ENCODE data around the gene PHF21A. TPM values are rescaled to one million over a fixed set of nuclear protein-coding genes. Genes with fewer than 3 reads are reported as not detected.
A peak's percentile ranks its signal among the peaks of the same experiment; 100 is the strongest.

PHF21A gene
- total and polyA plus RNA-seq, 4 donors = 3.6 to 8.5 (median 6.2) TPM

GRCh38 chr11:45918962-45919675, 202.1 kb downstream of the PHF21A start:
- H3K4me1 ChIP-seq (ENCODE audit: control insufficient read depth in 4 of 4, insufficient read depth in 4 of 4, low read length in 3 of 4) = peaks cover 13 to 48% (median 35%) of the 10 kb centered on the region in 4 donors
- no peak for TF ChIP-seq NR2F2 (IDR thresholded peaks at IDR 0.05)
- TF ChIP-seq FOXA1 (IDR thresholded peaks at IDR 0.05) = no peak
- no peak for TF ChIP-seq RXRA (IDR thresholded peaks at IDR 0.05)
- TF ChIP-seq RAD21 (IDR thresholded peaks at IDR 0.05) = no peak
- TF ChIP-seq SP1 (IDR thresholded peaks at IDR 0.05) = no peak
- TF ChIP-seq MAX (IDR thresholded peaks at IDR 0.05) = no peak
- TF ChIP-seq HNF4G (IDR thresholded peaks at IDR 0.05) = no peak
- TF ChIP-seq REST (IDR thresholded peaks at IDR 0.05) = no peak
- TF ChIP-seq GABPA (IDR thresholded peaks at IDR 0.05 in 1 of 2, conservative IDR thresholded peaks at IDR 0.05 in 1 of 2) = no peak
- TF ChIP-seq HNF4A (conservative IDR thresholded peaks at IDR 0.05) = no peak
- no peak for TF ChIP-seq TAF1 (conservative IDR thresholded peaks at IDR 0.05)
- no peak for TF ChIP-seq ZBTB33 (IDR thresholded peaks at IDR 0.05)
- TF ChIP-seq JUND (IDR thresholded peaks at IDR 0.05) = no peak
- TF ChIP-seq EGR1 (IDR thresholded peaks at IDR 0.05; ENCODE audit: low read depth in 2 of 2) = no peak
- H3K9me3 ChIP-seq (ENCODE audit: control insufficient read depth in 4 of 4, low read length in 3 of 4) = no peaks in the 10 kb centered on the region
- no peak for DNase-seq (ENCODE audit: low spot score)
- H3K27ac ChIP-seq (ENCODE audit: low read depth in 1 of 2, low read length in 2 of 2) = no peak overlapping the region
- H3K27me3 ChIP-seq (ENCODE audit: control insufficient read depth in 4 of 4, insufficient read depth in 4 of 4, low read length in 3 of 4) = no peaks in the 10 kb centered on the region
- peaks cover 3 to 12% (median 6%) of the 10 kb centered on the region in 4 donors for H3K36me3 ChIP-seq (ENCODE audit: control insufficient read depth in 4 of 4, insufficient read depth in 3 of 4, low read depth in 1 of 4, low read length in 3 of 4)
- H3K9ac ChIP-seq (ENCODE audit: low read depth in 1 of 2, low read length in 2 of 2) = no peak overlapping the region
- H3K4me3 ChIP-seq (ENCODE audit: low read depth in 1 of 3, low read length in 3 of 3) = no peak overlapping the region
- 71% methylated on average over 7 of the region's 7 CpGs for WGBS

GRCh38 chr11:45918331-45918941, 202.8 kb downstream of the PHF21A start:
- Histone ChIP-seq H3K4me3 (ENCODE audit: low read depth in 1 of 3, low read length in 3 of 3) (peak overlapping the region; percentile 73 to 98 (median 87)), H3K9ac (ENCODE audit: low read depth in 1 of 2, low read length in 2 of 2) (peak overlapping the region; percentile 75 to 80), H3K4me1 (ENCODE audit: control insufficient read depth in 4 of 4, insufficient read depth in 4 of 4, low read length in 3 of 4) (peaks cover 15 to 55% (median 40%) of the 10 kb centered on the region in 4 donors), H3K27ac (ENCODE audit: low read depth in 1 of 2, low read length in 2 of 2) (peak overlapping the region; percentile 75 to 85), H3K36me3 (ENCODE audit: control insufficient read depth in 4 of 4, insufficient read depth in 3 of 4, low read depth in 1 of 4, low read length in 3 of 4) (peaks cover 3 to 14% (median 8%) of the 10 kb centered on the region in 4 donors), H3K27me3 (ENCODE audit: control insufficient read depth in 4 of 4, insufficient read depth in 4 of 4, low read length in 3 of 4) (no peaks in the 10 kb centered on the region), H3K9me3 (ENCODE audit: control insufficient read depth in 4 of 4, low read length in 3 of 4) (no peaks in the 10 kb centered on the region)
- peak in 1 of 2 donors; percentile 28 for TF ChIP-seq RAD21 (IDR thresholded peaks at IDR 0.05)
- no peak for TF ChIP-seq ATF3 (IDR thresholded peaks at IDR 0.05)
- TF ChIP-seq REST (IDR thresholded peaks at IDR 0.05) = peak; percentile 15
- peak; percentile 48 for TF ChIP-seq SP1 (IDR thresholded peaks at IDR 0.05)
- under 1% methylated on average over 38 of the region's 38 CpGs for WGBS
- DNase-seq (ENCODE audit: low spot score) = peak; percentile 82
